Inflammatory macrophage (primary cell): ENCODE results near the gene KDM4C.
"Not testable (repeated sequence)": the region's sequence is repeated elsewhere in the genome, so short reads cannot be mapped to it uniquely, and the experiment has no call there.

Source experiments
- DNase-seq, 2 donors: peaks; one replicate each; pipeline ENCODE4 v3.0.0-alpha.2; 2020 to 2022

Gene KDM4C

GRCh38 chr9:6764523-6764922 lies 6.8 kb downstream of the KDM4C start:
- no peak for DNase-seq

GRCh38 chr9:6764950-6765349 lies 7.2 kb downstream of the KDM4C start:
- DNase-seq: no peak

- no peak for DNase-seq
These were observed 7.6 kb downstream of the KDM4C start for GRCh38 chr9:6765396-6765795.

- no peak for DNase-seq
These were observed 8.8 kb downstream of the KDM4C start for GRCh38 chr9:6766606-6767005.

GRCh38 chr9:6768587-6768986 lies 10.8 kb downstream of the KDM4C start:
- DNase-seq: not testable (repeated sequence)

- DNase-seq: no peak
These were observed 13.9 kb downstream of the KDM4C start for GRCh38 chr9:6771722-6772121.

GRCh38 chr9:6777213-6777902 lies 19.6 kb downstream of the KDM4C start:
- DNase-seq: no peak

GRCh38 chr9:6779417-6780241 lies 21.9 kb downstream of the KDM4C start:
- no peak for DNase-seq

- no peak for DNase-seq
These were observed 22.9 kb downstream of the KDM4C start for GRCh38 chr9:6780690-6781089.

- no peak for DNase-seq
These were observed 23.7 kb downstream of the KDM4C start for GRCh38 chr9:6781476-6781875.

GRCh38 chr9:6782345-6782744 lies 24.6 kb downstream of the KDM4C start:
- DNase-seq: no peak

GRCh38 chr9:6782981-6783380 lies 25.2 kb downstream of the KDM4C start:
- no peak for DNase-seq

GRCh38 chr9:6783753-6784152 lies 26.0 kb downstream of the KDM4C start:
- DNase-seq: no peak

- DNase-seq: no peak
These were observed 27.9 kb downstream of the KDM4C start for GRCh38 chr9:6785682-6786081.

GRCh38 chr9:6787793-6788161 lies 30.0 kb downstream of the KDM4C start:
- no peak for DNase-seq

GRCh38 chr9:6788162-6789016 lies 30.6 kb downstream of the KDM4C start:
- DNase-seq: no peak

- not testable (repeated sequence) for DNase-seq
These were observed 31.2 kb downstream of the KDM4C start for GRCh38 chr9:6789017-6789338.

GRCh38 chr9:6790866-6791265 lies 33.1 kb downstream of the KDM4C start:
- no peak for DNase-seq

- DNase-seq: no peak
These were observed 35.4 kb downstream of the KDM4C start for GRCh38 chr9:6793203-6793602.

GRCh38 chr9:6794936-6795335 lies 37.2 kb downstream of the KDM4C start:
- DNase-seq: no peak

- no peak for DNase-seq
These were observed 45.2 kb downstream of the KDM4C start for GRCh38 chr9:6802926-6803325.

GRCh38 chr9:6805532-6805931 lies 47.8 kb downstream of the KDM4C start:
- no peak for DNase-seq

- DNase-seq: not testable (repeated sequence)
These were observed 48.5 kb downstream of the KDM4C start for GRCh38 chr9:6806318-6806717.
